Frontal cortex (tissue), 4 donors: ENCODE data around the gene CCDC14. TPM values are rescaled to one million over a fixed set of nuclear protein-coding genes. Genes with fewer than 3 reads are reported as not detected.
A peak's percentile ranks its signal among the peaks of the same experiment; 100 is the strongest.
"Not testable (repeated sequence)": the region's sequence is repeated elsewhere in the genome, so short reads cannot be mapped to it uniquely, and the experiment has no call there.

Source experiments
- DNase-seq, 2 donors: peaks; one replicate each; pipeline ENCODE4 v3.0.0; 2012; ENCODE audit warnings: low spot score in 2 of 2
- FAIRE-seq: peaks from 2 replicates; lab custom pipeline; 2012; peaks lifted over from hg19 to GRCh38; lab: Jason Lieb, UNC
- total RNA-seq: library from RNA; depleted of rRNA; stranded (reverse); fragments of >200 nt; gene quantifications from one replicate; pipeline ENCODE4 v1.2.3, GENCODE V29; 2014
- donor health status: control.
- donor health status: control.
- donor health status: control.

CCDC14 gene
- total RNA-seq, 1 donor from 2014 or later, result 83.6 TPM

GRCh38 chr3:123920868-123921267 lies 40.2 kb downstream of the CCDC14 start:
- no peak for FAIRE-seq

GRCh38 chr3:123920383-123920782 lies 40.6 kb downstream of the CCDC14 start:
- no peak for DNase-seq
- no peak for FAIRE-seq

More at GRCh38 chr3:123920868-123921267, 40.2 kb downstream of the CCDC14 start:
- DNase-seq, result no peak

GRCh38 chr3:123919353-123919752 lies 41.7 kb downstream of the CCDC14 start:
- no peak for FAIRE-seq
- DNase-seq, result no peak

- DNase-seq (no peak), FAIRE-seq (no peak)
These were observed 46.2 kb downstream of the CCDC14 start for GRCh38 chr3:123914829-123915228.

GRCh38 chr3:123909785-123910184 lies 51.2 kb downstream of the CCDC14 start:
- no peak for DNase-seq
- no peak for FAIRE-seq

- no peak for FAIRE-seq
- no peak for DNase-seq
These were observed 53.3 kb downstream of the CCDC14 start for GRCh38 chr3:123907720-123908119.

- DNase-seq (no peak), FAIRE-seq (no peak)
These were observed 61.6 kb downstream of the CCDC14 start for GRCh38 chr3:123899300-123899865.

- FAIRE-seq (no peak), DNase-seq (no peak)
These were observed 68.0 kb downstream of the CCDC14 start for GRCh38 chr3:123893012-123893411.

- no peak for DNase-seq
- no peak for FAIRE-seq
These were observed 68.8 kb downstream of the CCDC14 start for GRCh38 chr3:123892195-123892594.

GRCh38 chr3:123890991-123891390 lies 70.0 kb downstream of the CCDC14 start:
- not testable (repeated sequence) for DNase-seq, FAIRE-seq

- DNase-seq, FAIRE-seq: not testable (repeated sequence)
These were observed 70.9 kb downstream of the CCDC14 start for GRCh38 chr3:123890162-123890561.

GRCh38 chr3:123884993-123885392 lies 76.0 kb downstream of the CCDC14 start:
- no peak for FAIRE-seq
- no peak for DNase-seq

GRCh38 chr3:123884203-123884831 lies 76.7 kb downstream of the CCDC14 start, which contains the start of gene MYLK:
TSS of gene MYLK (minus strand) at chr3:123884332. CDS start at chr3:123793841, 90,491 bp downstream.
- FAIRE-seq (no peak), DNase-seq (peak; percentile 51 to 63)

- FAIRE-seq, result no peak
- no peak for DNase-seq
These were observed 77.3 kb downstream of the CCDC14 start for GRCh38 chr3:123883701-123884202.

- DNase-seq (no peak), FAIRE-seq (no peak)
These were observed 77.9 kb downstream of the CCDC14 start for GRCh38 chr3:123883111-123883510.

GRCh38 chr3:123881771-123882170 lies 79.3 kb downstream of the CCDC14 start:
- FAIRE-seq (no peak), DNase-seq (no peak)

- no peak for FAIRE-seq
- peak in 1 of 2 donors; percentile 23 for DNase-seq
These were observed 79.9 kb downstream of the CCDC14 start for GRCh38 chr3:123880998-123881561.

GRCh38 chr3:123878807-123879206 lies 82.2 kb downstream of the CCDC14 start:
- FAIRE-seq (no peak), DNase-seq (no peak)

GRCh38 chr3:123877965-123878364 lies 83.1 kb downstream of the CCDC14 start:
- no peak for FAIRE-seq
- DNase-seq, result no peak

GRCh38 chr3:123877466-123877865 lies 83.6 kb downstream of the CCDC14 start:
- no peak for FAIRE-seq
- DNase-seq, result no peak

GRCh38 chr3:123876858-123877257 lies 84.2 kb downstream of the CCDC14 start:
- DNase-seq (no peak), FAIRE-seq (no peak)
